ENCODE results near the gene KLRK1. TPM values are rescaled to one million over a fixed set of nuclear protein-coding genes. Genes with fewer than 3 reads are reported as not detected.
"Not testable (repeated sequence)": the region's sequence is repeated elsewhere in the genome, so short reads cannot be mapped to it uniquely, and the experiment has no call there.

Gene KLRK1
- total RNA-seq, 1 experiment from 2014 or later, result 2.3 TPM

DNA sequence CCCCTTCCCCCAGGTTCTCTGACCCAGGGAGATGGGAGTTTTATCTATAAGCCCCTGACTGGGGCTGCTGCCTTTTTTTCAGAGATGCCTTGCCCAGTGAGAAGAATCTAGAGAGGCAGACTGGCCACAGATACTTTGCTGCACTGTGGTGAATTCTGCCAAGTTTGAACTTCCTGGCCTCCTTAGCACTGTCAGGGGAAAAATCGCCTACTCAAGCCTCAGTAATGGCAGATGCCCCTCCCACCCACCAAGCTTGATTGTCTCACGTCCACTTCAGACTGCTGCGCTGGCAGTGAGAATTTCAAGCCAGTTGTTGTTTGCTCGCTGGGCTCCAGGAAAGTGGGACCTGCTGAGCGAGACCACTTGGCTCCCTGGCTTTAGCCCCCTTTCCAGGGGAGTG lies 31.7 kb downstream of the KLRK1 start:
- Mint-ChIP-seq H3K4me3 (ENCODE audit: unreplicated experiment) (no peak overlapping the region), H3K36me3 (ENCODE audit: insufficient read depth, unreplicated experiment) (no peaks in the 10 kb centered on the region), H3K9me3 (ENCODE audit: unreplicated experiment) (peaks cover under 1% of the 10 kb centered on the region), H3K27ac (ENCODE audit: low read depth, unreplicated experiment) (no peak overlapping the region), H3K4me1 (ENCODE audit: insufficient read depth, unreplicated experiment) (peaks cover 22% of the 10 kb centered on the region), H3K27me3 (ENCODE audit: insufficient read depth, unreplicated experiment) (no peaks in the 10 kb centered on the region)
- TF ChIP-seq, protein P1, sequence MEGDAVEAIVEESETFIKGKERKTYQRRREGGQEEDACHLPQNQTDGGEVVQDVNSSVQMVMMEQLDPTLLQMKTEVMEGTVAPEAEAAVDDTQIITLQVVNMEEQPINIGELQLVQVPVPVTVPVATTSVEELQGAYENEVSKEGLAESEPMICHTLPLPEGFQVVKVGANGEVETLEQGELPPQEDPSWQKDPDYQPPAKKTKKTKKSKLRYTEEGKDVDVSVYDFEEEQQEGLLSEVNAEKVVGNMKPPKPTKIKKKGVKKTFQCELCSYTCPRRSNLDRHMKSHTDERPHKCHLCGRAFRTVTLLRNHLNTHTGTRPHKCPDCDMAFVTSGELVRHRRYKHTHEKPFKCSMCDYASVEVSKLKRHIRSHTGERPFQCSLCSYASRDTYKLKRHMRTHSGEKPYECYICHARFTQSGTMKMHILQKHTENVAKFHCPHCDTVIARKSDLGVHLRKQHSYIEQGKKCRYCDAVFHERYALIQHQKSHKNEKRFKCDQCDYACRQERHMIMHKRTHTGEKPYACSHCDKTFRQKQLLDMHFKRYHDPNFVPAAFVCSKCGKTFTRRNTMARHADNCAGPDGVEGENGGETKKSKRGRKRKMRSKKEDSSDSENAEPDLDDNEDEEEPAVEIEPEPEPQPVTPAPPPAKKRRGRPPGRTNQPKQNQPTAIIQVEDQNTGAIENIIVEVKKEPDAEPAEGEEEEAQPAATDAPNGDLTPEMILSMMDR (IDR thresholded peaks at IDR 0.05; ENCODE audit: unreplicated experiment), result no peak
- no TSS peak for BruUV-seq (replicated peaks)
- ChIA-PET POLR2A (interaction anchor here (1.1 kb wide), 1 partner anchor 39 kb away, joined by 5 read pairs; no protein-coding TSS in a partner anchor), CTCF (interaction anchor here (0.6 to 0.7 kb wide), 2 partner anchors 157 to 207 kb away, joined by 3 read pairs; no protein-coding TSS in a partner anchor)
- intact Hi-C loops (cut with micrococcal nuclease), result no loop called here
- no peak for DNase-seq (ENCODE audit: unreplicated experiment)

DNA sequence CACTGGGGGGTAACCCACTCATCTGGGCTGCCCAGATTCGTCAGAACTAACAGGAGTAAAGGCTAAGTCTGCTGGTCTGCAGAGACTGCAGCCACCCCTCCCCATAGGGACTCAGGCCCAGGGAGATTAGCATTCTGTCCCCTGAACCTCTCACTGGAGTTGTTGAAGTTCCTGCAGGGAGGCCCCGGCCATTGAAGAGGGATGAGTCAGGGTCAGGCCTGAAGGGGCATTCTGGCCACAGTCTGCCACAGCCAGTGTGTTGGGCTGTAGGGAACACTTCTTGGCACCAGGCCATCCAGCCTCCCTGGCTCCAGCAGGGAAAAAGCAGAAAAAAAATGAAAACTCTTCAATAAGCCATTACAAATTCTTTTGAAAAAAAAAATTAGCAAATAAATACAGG lies 35.3 kb downstream of the KLRK1 start:
- ChIA-PET CTCF (no interaction called here), POLR2A (no interaction called here)
- no peak overlapping the region for H3K4me3 Mint-ChIP-seq (ENCODE audit: unreplicated experiment)

DNA sequence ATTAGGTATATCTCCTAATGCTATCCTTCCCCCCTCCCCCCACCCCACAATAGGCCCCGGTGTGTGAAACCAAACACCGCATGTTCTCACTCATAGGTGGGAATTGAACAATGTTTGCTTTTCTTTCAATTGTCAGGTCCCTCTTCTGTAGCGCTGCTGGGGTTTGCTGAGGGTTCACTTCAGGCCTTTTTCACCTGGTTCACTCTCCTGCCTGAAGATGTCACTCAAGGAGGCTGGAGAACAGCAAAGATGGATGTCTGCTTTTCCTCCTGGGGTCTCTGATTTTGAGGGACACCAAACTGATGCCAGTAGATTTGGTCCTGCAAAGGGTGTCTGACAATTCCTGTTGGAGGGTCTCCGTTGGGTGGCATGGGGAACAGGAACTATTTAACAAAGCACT lies 35.8 kb downstream of the KLRK1 start:
- H3K4me3 Mint-ChIP-seq (ENCODE audit: unreplicated experiment), result no peak overlapping the region
- TF ChIP-seq, protein P1 (IDR thresholded peaks at IDR 0.05; ENCODE audit: unreplicated experiment), result no peak
- peaks cover 11% of the 10 kb centered on the region for H3K9me3 Mint-ChIP-seq (ENCODE audit: unreplicated experiment)
- intact Hi-C loops (cut with micrococcal nuclease), result no loop called here
- no peaks in the 10 kb centered on the region for H3K4me1 Mint-ChIP-seq (ENCODE audit: insufficient read depth, unreplicated experiment)
- no peaks in the 10 kb centered on the region for H3K36me3 Mint-ChIP-seq (ENCODE audit: insufficient read depth, unreplicated experiment)
- no peak overlapping the region for H3K27ac Mint-ChIP-seq (ENCODE audit: low read depth, unreplicated experiment)
- no peaks in the 10 kb centered on the region for H3K27me3 Mint-ChIP-seq (ENCODE audit: insufficient read depth, unreplicated experiment)
- CTCF ChIA-PET, result no interaction called here
- no TSS peak for BruUV-seq (replicated peaks)
- POLR2A ChIA-PET, result no interaction called here
- DNase-seq (ENCODE audit: unreplicated experiment), result no peak

More for the DNA sequence above, 35.3 kb downstream of the KLRK1 start:
- BruUV-seq (replicated peaks), result no TSS peak
- Mint-ChIP-seq H3K4me1 (ENCODE audit: insufficient read depth, unreplicated experiment) (no peaks in the 10 kb centered on the region), H3K36me3 (ENCODE audit: insufficient read depth, unreplicated experiment) (no peaks in the 10 kb centered on the region), H3K27ac (ENCODE audit: low read depth, unreplicated experiment) (no peak overlapping the region), H3K9me3 (ENCODE audit: unreplicated experiment) (peaks cover 11% of the 10 kb centered on the region), H3K27me3 (ENCODE audit: insufficient read depth, unreplicated experiment) (no peaks in the 10 kb centered on the region)
- intact Hi-C loops (cut with micrococcal nuclease), result no loop called here
- TF ChIP-seq, protein P1 (IDR thresholded peaks at IDR 0.05; ENCODE audit: unreplicated experiment), result no peak
- peak; percentile 63 for DNase-seq (ENCODE audit: unreplicated experiment)

DNA sequence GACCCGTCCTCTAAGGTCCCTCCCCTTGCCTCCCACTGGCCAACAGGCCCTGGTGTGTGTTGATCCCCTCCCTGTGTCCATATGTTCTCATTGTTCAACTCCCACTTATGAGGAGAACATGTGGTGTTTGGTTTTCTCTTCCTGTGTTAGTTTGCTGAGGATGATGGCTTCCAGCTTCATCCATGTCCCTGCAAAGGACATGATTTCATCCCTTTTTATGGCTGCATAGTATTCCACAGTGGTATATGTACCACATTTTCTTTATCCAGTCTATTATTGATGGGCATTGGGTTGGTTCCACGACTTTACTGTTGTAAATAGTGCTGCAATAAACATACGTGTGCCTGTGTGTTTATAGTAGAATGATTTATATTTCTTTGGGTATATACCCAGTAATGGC lies 38.4 kb downstream of the KLRK1 start:
- H3K4me3 Mint-ChIP-seq (ENCODE audit: unreplicated experiment); DNase-seq (ENCODE audit: unreplicated experiment); H3K36me3 Mint-ChIP-seq (ENCODE audit: insufficient read depth, unreplicated experiment); H3K4me1 Mint-ChIP-seq (ENCODE audit: insufficient read depth, unreplicated experiment); BruUV-seq (replicated peaks); H3K27me3 Mint-ChIP-seq (ENCODE audit: insufficient read depth, unreplicated experiment); H3K27ac Mint-ChIP-seq (ENCODE audit: low read depth, unreplicated experiment); intact Hi-C loops (cut with micrococcal nuclease): not testable (repeated sequence)
- ChIA-PET CTCF (interaction anchor here (1.0 kb wide), 1 partner anchor 15 kb away, joined by 7 read pairs; no protein-coding TSS in a partner anchor), POLR2A (interaction anchor here (1.1 to 1.8 kb wide), 2 partner anchors 10 to 15 kb away, joined by 3 to 10 read pairs; no protein-coding TSS in a partner anchor)
- H3K9me3 Mint-ChIP-seq (ENCODE audit: unreplicated experiment), result peaks cover 20% of the 10 kb centered on the region
